Gastroesophageal sphincter (tissue), 4 donors: ENCODE data around the gene HRC. TPM values are rescaled to one million over a fixed set of nuclear protein-coding genes. Genes with fewer than 3 reads are reported as not detected.
"Not testable (repeated sequence)": the region's sequence is repeated elsewhere in the genome, so short reads cannot be mapped to it uniquely, and the experiment has no call there.

ENCODE experiments used
- ATAC-seq: fragments of 150-250 bp; one replicate; pipeline ENCODE4 v1.9.1; 2016; ENCODE audit warnings: mild to moderate bottlenecking, moderate library complexity
- H3K27ac ChIP-seq, 4 donors: fragments of 200-600 bp; sonication (generic) in 3 of 4; 1 replicate in 3 of 4; 2 replicates in 1 of 4; pipeline ENCODE4 v1.5.1; 2016 to 2019
- H3K27me3 ChIP-seq: fragments of 200-600 bp; sonication (generic); one replicate; pipeline ENCODE4 v1.5.1; 2019
- H3K36me3 ChIP-seq, 2 donors: fragments of 200-600 bp; sonication (generic); one replicate each; pipeline ENCODE4 v1.5.1; 2019; ENCODE audit warnings: control low read depth in 1 of 2
- H3K4me1 ChIP-seq, 3 donors: fragments of 200-600 bp; sonication (generic); 1 replicate in 2 of 3; 2 replicates in 1 of 3; pipeline ENCODE4 v1.5.1; 2016 to 2019; ENCODE audit warnings: control low read depth in 2 of 3
- H3K4me3 ChIP-seq, 2 donors: fragments of 200-600 bp; sonication (generic); one replicate each; pipeline ENCODE4 v1.5.1; 2019; ENCODE audit warnings: mild to moderate bottlenecking in 1 of 2, moderate library complexity in 1 of 2
- H3K9me3 ChIP-seq, 3 donors: fragments of 200-600 bp; sonication (generic); one replicate each; pipeline ENCODE4 v1.5.1; 2017 to 2019; ENCODE audit warnings: control low read depth in 2 of 3
- CTCF ChIP-seq, 4 experiments: fragments of 200-600 bp in 2 of 4; fragments of 450-650 bp in 2 of 4; sonication (generic) in 1 of 4; IDR thresholded peaks; one replicate each; pipeline ENCODE4 v1.5.1; 2017 to 2019; ENCODE audit warnings: antibody characterized with exemption in 4 of 4, mild to moderate bottlenecking in 2 of 4, moderate library complexity in 2 of 4
- EP300 ChIP-seq: sonication (generic); formaldehyde crosslinking; IDR thresholded peaks from one replicate; pipeline ENCODE4 v1.6.1; 2017; ENCODE audit warnings: antibody characterized with exemption, mild to moderate bottlenecking
- POLR2A ChIP-seq, 2 donors: fragments of 450-650 bp; IDR thresholded peaks; one replicate each; pipeline ENCODE4 v1.6.1; 2017; ENCODE audit warnings: antibody characterized with exemption in 2 of 2, mild to moderate bottlenecking in 2 of 2, moderate library complexity in 1 of 2
- POLR2AphosphoS5 ChIP-seq: sonication (generic); formaldehyde crosslinking; IDR thresholded peaks from one replicate; pipeline ENCODE4 v1.6.1; 2017; ENCODE audit warnings: antibody characterized with exemption
- WGBS, 2 donors: methylation state at CpG; one replicate each; pipeline ENCODE4 v1.1.5; 2018; ENCODE audit warnings: low coverage in 1 of 2; 5-methylcytosine and 5-hydroxymethylcytosine counted together
- total RNA-seq, 4 donors: library from RNA; depleted of rRNA; stranded (reverse); fragments of >200 nt; gene quantifications; one replicate each; pipeline ENCODE4 v1.1.0, GENCODE V29; 2016

HRC gene
- total RNA-seq, 4 donors from 2014 or later: 1.1 to 3.9 (median 1.8) TPM

DNA sequence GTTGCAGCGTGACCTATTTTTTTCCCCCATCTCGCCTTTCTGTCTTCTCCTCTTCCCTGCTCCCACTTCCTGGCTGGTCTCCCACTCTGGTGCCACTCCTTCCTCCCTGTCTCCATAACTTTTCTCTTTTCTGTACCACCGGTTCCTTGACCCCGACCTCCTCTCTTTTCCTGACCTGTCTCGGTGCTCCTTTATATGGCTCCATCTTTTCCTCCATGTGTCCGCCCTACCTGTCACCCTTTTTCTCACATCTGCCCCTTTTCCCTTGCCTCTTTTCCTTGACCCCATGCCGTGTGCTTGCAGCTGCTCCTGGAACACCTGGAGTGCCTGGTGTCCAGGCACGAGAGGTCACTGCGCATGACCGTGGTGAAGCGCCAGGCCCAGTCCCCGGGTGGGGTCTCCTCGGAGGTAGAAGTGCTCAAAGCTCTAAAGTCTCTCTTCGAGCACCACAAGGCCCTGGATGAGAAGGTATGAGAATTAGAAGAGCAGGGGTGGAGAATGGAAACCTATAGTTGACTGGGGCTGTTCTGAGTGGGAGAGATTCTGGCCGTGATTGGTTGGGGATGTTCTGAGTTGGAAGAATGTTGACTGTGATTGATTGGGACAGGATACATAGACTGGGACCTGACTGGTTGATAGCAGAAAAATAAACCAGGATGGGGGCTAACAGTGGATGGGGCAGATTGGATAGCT, 26.5 kb downstream of the HRC start:
- H3K36me3 ChIP-seq: no peaks in the 10 kb centered on the region
- WGBS, 2 donors: 33 to 37% methylated on average over 7 to 8 of the region's 15 CpGs
- TF ChIP-seq POLR2A (IDR thresholded peaks at IDR 0.05) (no peak), CTCF (IDR thresholded peaks at IDR 0.05) (no peak), EP300 (no peak), POLR2AphosphoS5 (no peak)
- H3K27me3 ChIP-seq: no peaks in the 10 kb centered on the region
- H3K27ac ChIP-seq: peak overlapping the region in 3 of 4 donors; percentile 61 to 81 (median 80)
- no peaks in the 10 kb centered on the region for H3K9me3 ChIP-seq
- H3K4me3 ChIP-seq: peak overlapping the region in 1 of 2 donors; percentile 39
- ATAC-seq: no peak
- peaks cover 0 to 29% (median 17%) of the 10 kb centered on the region in 3 donors for H3K4me1 ChIP-seq

DNA sequence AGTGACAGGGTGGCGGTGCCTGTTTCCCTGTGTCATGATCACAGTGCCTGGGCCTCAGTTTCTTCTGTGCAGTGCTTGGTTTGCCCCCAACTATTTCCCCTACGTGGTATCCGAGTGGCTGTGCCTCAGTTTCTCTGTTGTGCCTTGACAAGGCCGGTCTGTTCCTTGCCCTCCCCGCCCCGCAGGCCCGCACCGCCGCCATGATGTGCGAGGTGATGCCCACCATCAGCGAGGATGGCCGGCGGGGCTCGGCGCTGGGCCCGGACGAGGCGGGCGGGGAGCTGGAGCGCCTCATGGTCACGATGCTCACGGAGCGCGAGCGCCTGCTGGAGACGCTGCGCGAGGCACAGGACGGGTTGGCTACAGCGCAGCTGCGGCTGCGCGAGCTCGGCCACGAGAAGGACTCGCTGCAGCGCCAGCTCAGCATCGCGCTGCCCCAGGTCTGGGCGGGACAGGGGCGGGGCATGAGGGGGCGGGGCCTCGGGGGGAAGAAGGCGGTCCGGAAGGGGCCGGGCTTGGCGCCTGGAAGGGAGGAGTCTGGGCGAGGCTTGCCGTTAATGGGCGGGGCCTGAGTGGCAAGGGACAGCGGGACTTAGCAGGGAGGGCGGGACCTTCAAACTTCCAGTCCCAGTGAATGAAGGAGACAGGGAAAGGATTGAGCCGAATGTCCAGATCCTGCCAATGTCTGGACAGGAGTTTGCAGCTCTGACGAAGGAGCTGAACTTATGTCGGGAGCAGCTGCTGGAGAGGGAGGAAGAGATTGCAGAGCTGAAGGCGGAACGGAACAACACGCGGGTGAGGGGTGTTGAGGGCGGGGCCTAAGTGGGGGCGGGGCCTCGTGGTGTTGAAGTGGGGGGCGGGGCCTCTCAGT, 27.3 kb downstream of the HRC start:
- Histone ChIP-seq H3K4me3 (peak overlapping the region in 1 of 2 donors; percentile 39), H3K4me1 (peaks cover 0 to 21% (median 9%) of the 10 kb centered on the region in 3 donors), H3K27me3 (no peaks in the 10 kb centered on the region), H3K27ac (peak overlapping the region in 3 of 4 donors; percentile 77 to 81 (median 80)), H3K9me3 (no peaks in the 10 kb centered on the region), H3K36me3 (no peaks in the 10 kb centered on the region)
- 2 to 9% methylated on average over 11 of the region's 63 CpGs for WGBS, 2 donors
- TF ChIP-seq POLR2AphosphoS5: no peak
- TF ChIP-seq CTCF (IDR thresholded peaks at IDR 0.05): peak in 3 of 4 experiments; percentile 40 to 51 (median 47)
- peak; percentile 97 for ATAC-seq

DNA sequence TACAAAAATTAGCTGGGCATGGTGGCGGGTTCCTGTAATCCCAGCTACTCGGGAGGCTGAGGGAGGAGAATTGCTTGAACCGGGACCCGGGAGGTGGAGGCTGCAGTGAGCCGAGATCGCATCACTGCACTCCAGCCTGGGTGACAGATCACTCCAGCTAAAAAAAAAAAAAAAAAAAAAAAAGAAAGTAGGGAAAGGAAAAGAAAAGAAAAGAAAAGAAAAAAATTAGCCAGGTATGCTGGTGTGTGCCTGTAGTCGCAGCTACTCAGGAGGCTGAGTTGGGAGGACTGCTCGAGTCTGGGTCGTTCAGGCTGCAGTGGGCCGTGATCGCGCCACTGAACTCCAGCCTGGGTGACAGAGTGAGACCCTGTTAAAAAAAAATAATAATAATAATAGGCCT, 28.0 kb downstream of the HRC start:
- H3K4me1 ChIP-seq: peaks cover 0 to 20% (median 9%) of the 10 kb centered on the region in 3 donors
- H3K9me3 ChIP-seq, H3K27me3 ChIP-seq, H3K36me3 ChIP-seq, ATAC-seq, H3K4me3 ChIP-seq: not testable (repeated sequence)
- peak overlapping the region in 2 of 4 donors; percentile 80 to 81 for H3K27ac ChIP-seq
- 87 to 100% methylated on average over 6 to 10 of the region's 12 CpGs for WGBS, 2 donors

DNA sequence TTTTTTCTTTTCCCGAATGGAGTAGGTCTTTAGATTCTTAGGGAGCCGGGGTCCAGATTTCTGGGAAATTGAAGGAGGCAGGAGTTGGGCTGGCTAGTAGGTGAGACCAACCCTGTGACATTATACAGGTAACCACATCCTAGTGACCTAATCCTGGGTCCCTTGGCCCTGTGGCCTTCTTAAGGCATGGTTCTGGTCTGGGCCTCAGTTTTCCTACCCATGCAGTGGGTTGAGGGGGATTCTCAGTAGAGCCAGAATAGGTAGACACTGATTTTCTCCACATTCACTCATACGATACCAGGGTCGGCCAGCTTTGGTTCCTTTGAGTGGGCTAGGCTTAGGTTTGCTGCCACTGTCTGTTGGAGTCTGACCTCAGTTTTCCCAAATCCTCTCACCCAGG, 28.6 kb downstream of the HRC start:
- ATAC-seq: no peak
- TF ChIP-seq POLR2AphosphoS5: no peak
- TF ChIP-seq CTCF (IDR thresholded peaks at IDR 0.05): no peak
- H3K27ac ChIP-seq: no peak overlapping the region
- H3K36me3 ChIP-seq: no peaks in the 10 kb centered on the region
- 100% methylated on average over 1 of the region's 4 CpGs; no CpG with 5 or more reads in 1 of the 2 donors for WGBS, 2 donors
- H3K9me3 ChIP-seq: no peaks in the 10 kb centered on the region
- H3K27me3 ChIP-seq: no peaks in the 10 kb centered on the region
- H3K4me1 ChIP-seq: peaks cover 0 to 20% (median 9%) of the 10 kb centered on the region in 3 donors
- no peak overlapping the region for H3K4me3 ChIP-seq

DNA sequence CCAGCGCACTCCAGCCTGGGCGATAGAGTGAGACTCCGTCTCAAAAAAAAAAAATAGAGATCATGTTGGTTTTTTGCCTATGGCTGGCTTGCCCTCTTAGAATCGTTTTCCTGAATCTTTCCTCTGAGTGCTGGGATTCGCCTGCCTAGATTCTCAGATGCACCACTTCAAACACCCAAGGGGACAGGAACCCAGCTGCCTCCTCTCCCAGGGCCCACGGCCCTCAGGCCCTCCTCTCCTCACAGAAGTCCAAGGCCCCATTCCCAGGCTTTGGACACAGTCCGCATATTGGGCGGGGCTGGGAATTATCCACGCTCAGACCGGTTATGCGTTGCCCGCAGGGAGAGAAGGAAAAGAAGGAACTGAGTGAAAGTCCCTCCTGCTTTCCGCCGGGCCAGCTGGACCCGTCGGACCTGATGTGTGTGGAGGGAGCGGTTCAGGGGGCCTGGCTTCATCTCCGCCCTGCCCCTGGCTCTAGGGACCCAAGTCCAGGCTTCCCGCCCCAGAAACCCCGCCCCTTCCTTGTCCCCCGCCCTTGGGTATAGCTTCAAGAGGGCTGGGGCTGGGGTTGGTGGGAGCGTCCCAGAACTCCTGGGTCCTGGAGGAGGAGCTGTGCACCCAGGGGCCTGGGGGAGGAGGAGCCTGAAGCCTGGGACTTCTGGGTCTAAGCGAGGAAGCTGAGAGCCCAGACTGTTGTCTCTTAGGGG, 30.0 kb downstream of the HRC start:
- Histone ChIP-seq H3K9me3 (no peaks in the 10 kb centered on the region), H3K4me3 (no peak overlapping the region), H3K27me3 (no peaks in the 10 kb centered on the region), H3K4me1 (peaks cover 0 to 24% (median 12%) of the 10 kb centered on the region in 3 donors), H3K36me3 (no peaks in the 10 kb centered on the region), H3K27ac (no peak overlapping the region)
- WGBS, 2 donors: 52 to 72% methylated on average over 5 of the region's 23 CpGs
- TF ChIP-seq POLR2AphosphoS5 (no peak), EP300 (no peak), POLR2A (IDR thresholded peaks at IDR 0.05) (no peak), CTCF (IDR thresholded peaks at IDR 0.05) (no peak)
- no peak for ATAC-seq

- 83 to 100% methylated on average over 1 to 8 of the region's 11 CpGs for WGBS, 2 donors
- not testable (repeated sequence) for H3K36me3 ChIP-seq, H3K27me3 ChIP-seq, H3K27ac ChIP-seq, H3K4me3 ChIP-seq, ATAC-seq, H3K9me3 ChIP-seq
- H3K4me1 ChIP-seq: peaks cover 4 to 29% (median 17%) of the 10 kb centered on the region in 3 donors
Observed at GRCh38 chr19:49123285-49123684, 31.9 kb downstream of the HRC start.

GRCh38 chr19:49121841-49122240, 33.4 kb downstream of the HRC start:
- not testable (repeated sequence) for H3K27ac ChIP-seq, H3K4me3 ChIP-seq, H3K27me3 ChIP-seq, H3K9me3 ChIP-seq, H3K36me3 ChIP-seq, ATAC-seq
- peaks cover 4 to 33% (median 20%) of the 10 kb centered on the region in 3 donors for H3K4me1 ChIP-seq
- 71 to 90% methylated on average over 4 to 10 of the region's 10 CpGs for WGBS, 2 donors
